IMR-90 (cell line): ENCODE results near the gene OSGEP. TPM values are rescaled to one million over a fixed set of nuclear protein-coding genes. Genes with fewer than 3 reads are reported as not detected.

Experiments used
- ATAC-seq: fragments of 200-7000 bp; cut with Tn5 transposase; 2 replicates; pipeline ENCODE4 v1.9.1; 2020; ENCODE audit warnings: low read depth, mild to moderate bottlenecking, moderate library complexity
- BruUV-seq: library from RNA; stranded (reverse); fragments of 400-500 nt; replicated peaks from 2 replicates; lab custom pipeline; 2021; lab: Mats Ljungman, UMichigan
- CTCF ChIA-PET: fragments of 300-600 bp; formaldehyde crosslinking; extraction: SDS; loops from one replicate; lab custom pipeline; 2021; ENCODE audit warnings: antibody characterized with exemption; lab: Yijun Ruan, JAX
- POLR2A ChIA-PET: fragments of 300-600 bp; sonication (Branson Sonifier 250); formaldehyde crosslinking; loops from one replicate; lab custom pipeline; 2022; ENCODE audit warnings: antibody characterized with exemption; ENCODE audit not compliant: unreplicated experiment; lab: Charles Lee
- DNase-seq: peaks from one replicate; pipeline ENCODE4 v3.0.0; 2013
- H2AFZ ChIP-seq: replicated peaks from 2 replicates; pipeline ENCODE3; 2013; ENCODE audit warnings: low read length, mild to moderate bottlenecking; ENCODE audit not compliant: poor library complexity
- H2AK5ac ChIP-seq: 2 replicates; pipeline ENCODE4 v1.6.1; 2013; ENCODE audit warnings: low read depth, low read length, inconsistent platforms
- H2AK9ac ChIP-seq: replicated peaks from 2 replicates; pipeline ENCODE3; 2013; ENCODE audit warnings: mild to moderate bottlenecking, low read depth, low read length, moderate library complexity; ENCODE audit not compliant: poor library complexity
- H2BK120ac ChIP-seq: 2 replicates; pipeline ENCODE4 v1.6.1; 2013; ENCODE audit warnings: low read depth, low read length, inconsistent platforms
- H2BK15ac ChIP-seq: 3 replicates; pipeline ENCODE4 v1.6.1; 2013; ENCODE audit warnings: low read depth, low read length, inconsistent platforms
- H2BK20ac ChIP-seq: 2 replicates; pipeline ENCODE4 v1.6.1; 2013; ENCODE audit warnings: low read depth, mild to moderate bottlenecking, inconsistent platforms, low read length, moderate library complexity
- H2BK5ac ChIP-seq: 2 replicates; pipeline ENCODE4 v1.6.1; 2013; ENCODE audit warnings: mild to moderate bottlenecking, low read depth, low read length, inconsistent platforms; ENCODE audit not compliant: poor library complexity, severe bottlenecking
- H3K14ac ChIP-seq: replicated peaks from 2 replicates; pipeline ENCODE4 v1.6.1; 2013; ENCODE audit warnings: low read depth, low read length, inconsistent platforms
- H3K18ac ChIP-seq: 2 replicates; pipeline ENCODE4 v1.6.1; 2013; ENCODE audit warnings: low read depth, low read length, control low read depth
- H3K23ac ChIP-seq: 2 replicates; pipeline ENCODE4 v1.6.1; 2013; ENCODE audit warnings: low read depth, low read length, inconsistent platforms
- H3K27ac ChIP-seq: 2 replicates; pipeline ENCODE4 v1.5.1; 2013; ENCODE audit warnings: mild to moderate bottlenecking, control low read depth, low read length; ENCODE audit not compliant: insufficient read depth
- H3K27me3 ChIP-seq: 2 replicates; pipeline ENCODE4 v1.6.1; 2013; ENCODE audit warnings: low read length; ENCODE audit not compliant: control insufficient read depth, insufficient read depth
- H3K36me3 ChIP-seq: 2 replicates; pipeline ENCODE4 v1.6.1; 2013; ENCODE audit warnings: low read length, mixed read lengths; ENCODE audit not compliant: control insufficient read depth, insufficient read depth
- H3K4ac ChIP-seq: 2 replicates; pipeline ENCODE4 v1.6.1; 2013; ENCODE audit warnings: low read depth, low read length, inconsistent platforms
- H3K4me1 ChIP-seq: 2 replicates; pipeline ENCODE4 v1.6.1; 2013; ENCODE audit warnings: low read length, mixed read lengths; ENCODE audit not compliant: control insufficient read depth, insufficient read depth
- H3K4me2 ChIP-seq: 2 replicates; pipeline ENCODE4 v1.6.1; 2013; ENCODE audit warnings: low read depth, mild to moderate bottlenecking, control low read depth, low read length, moderate library complexity
- H3K4me3 ChIP-seq: 2 replicates; pipeline ENCODE4 v1.5.1; 2013; ENCODE audit warnings: low read depth, mild to moderate bottlenecking, control low read depth, low read length, moderate library complexity; ENCODE audit not compliant: insufficient read depth
- H3K56ac ChIP-seq: 2 replicates; pipeline ENCODE4 v1.6.1; 2013; ENCODE audit warnings: low read length, inconsistent platforms; ENCODE audit not compliant: insufficient read depth; ENCODE audit errors: extremely low read depth
- H3K79me1 ChIP-seq, 2 experiments: 2 replicates each; pipeline ENCODE4 v1.6.1; 2013; ENCODE audit warnings: low read length in 2 of 2, inconsistent platforms in 1 of 2, low read depth in 1 of 2
- H3K9ac ChIP-seq: 2 replicates; pipeline ENCODE4 v1.6.1; 2013; ENCODE audit warnings: low read depth, low read length, control low read depth
- H3K9me1 ChIP-seq: 2 replicates; pipeline ENCODE4 v1.6.1; 2013; ENCODE audit warnings: low read length, inconsistent platforms; ENCODE audit not compliant: insufficient read depth
- H3K9me3 ChIP-seq: 2 replicates; pipeline ENCODE4 v1.6.1; 2013; ENCODE audit warnings: low read length; ENCODE audit not compliant: control insufficient read depth, insufficient read depth
- H4K20me1 ChIP-seq: 2 replicates; pipeline ENCODE4 v1.6.1; 2013; ENCODE audit warnings: low read length, inconsistent platforms; ENCODE audit not compliant: insufficient read depth
- H4K5ac ChIP-seq: 2 replicates; pipeline ENCODE4 v1.6.1; 2013; ENCODE audit warnings: mild to moderate bottlenecking, low read depth, low read length, control low read depth
- H4K8ac ChIP-seq, 2 experiments: 2 replicates each; pipeline ENCODE4 v1.6.1; 2013; ENCODE audit warnings: low read depth in 2 of 2, low read length in 2 of 2, control low read depth in 1 of 2, inconsistent platforms in 1 of 2
- H4K91ac ChIP-seq: 2 replicates; pipeline ENCODE4 v1.6.1; 2013; ENCODE audit warnings: low read depth, low read length, inconsistent platforms; ENCODE audit not compliant: insufficient read depth
- BHLHE40 ChIP-seq: fragments of 150-350 bp; IDR thresholded peaks from 2 replicates; pipeline ENCODE4 v1.6.1; 2016; ENCODE audit warnings: mild to moderate bottlenecking, low read depth, low read length
- CEBPB ChIP-seq: IDR thresholded peaks from 2 replicates; pipeline ENCODE4 v1.6.1; 2012; ENCODE audit warnings: low read depth, low read length, improper control_type of control experiment
- CTCF ChIP-seq: conservative IDR thresholded peaks from 2 replicates; pipeline ENCODE4 v1.5.1; 2012; ENCODE audit warnings: mild to moderate bottlenecking, low read depth, low read length, improper control_type of control experiment
- MXI1 ChIP-seq: IDR thresholded peaks from 2 replicates; pipeline ENCODE4 v1.6.1; 2012; ENCODE audit warnings: low read depth, mild to moderate bottlenecking, low read length, moderate library complexity, borderline replicate concordance
- NFE2L2 ChIP-seq: fragments of 150-350 bp; IDR thresholded peaks from 2 replicates; pipeline ENCODE4 v1.6.1; 2016; ENCODE audit warnings: low read depth, mild to moderate bottlenecking, low read length
- RAD21 ChIP-seq: IDR thresholded peaks from 2 replicates; pipeline ENCODE4 v1.6.1; 2012; ENCODE audit warnings: low read length, improper control_type of control experiment
- RCOR1 ChIP-seq: IDR thresholded peaks from 2 replicates; pipeline ENCODE4 v1.6.1; 2012; ENCODE audit warnings: mild to moderate bottlenecking, low read length, improper control_type of control experiment; ENCODE audit not compliant: insufficient replicate concordance
- RFX5 ChIP-seq: IDR thresholded peaks from 2 replicates; pipeline ENCODE4 v1.8.0; 2012; ENCODE audit warnings: low read depth, mild to moderate bottlenecking, low read length, moderate library complexity
- SMC3 ChIP-seq: fragments of 150-350 bp; IDR thresholded peaks from 2 replicates; pipeline ENCODE4 v1.6.1; 2016; ENCODE audit warnings: low read depth, mild to moderate bottlenecking, antibody characterized with exemption, low read length, moderate library complexity
- WGBS, 2 experiments: methylation state at CpG; one replicate each; pipeline versions ENCODE4 v1.1.5 to v1.1.7; 2013; ENCODE audit warnings: missing lambda C conversion rate in 2 of 2; ENCODE audit not compliant: insufficient read length in 1 of 2; ENCODE audit errors: extremely low coverage in 2 of 2; 5-methylcytosine and 5-hydroxymethylcytosine counted together
- dilution Hi-C: fragments of 300-500 bp; cut with HindIII; formaldehyde crosslinking; loops from one replicate; pipeline ENCODE4 v1.14.3; 2018; ENCODE audit warnings: low sequenced_read_pairs; ENCODE audit not compliant: unreplicated experiment
- in situ Hi-C: fragments of 300-500 bp; cut with MboI; formaldehyde crosslinking; loops from 3 replicates; pipeline ENCODE4 v1.14.3; 2019; ENCODE audit warnings: low sequenced_read_pairs, inconsistent platforms, mixed read lengths
- intact Hi-C: fragments of 100-400 bp; cut with micrococcal nuclease; formaldehyde crosslinking; loops from 2 replicates; pipeline ENCODE4 v1.10.0; 2022
- polyA plus RNA-seq, 3 experiments: library from polyadenylated mRNA; depleted of rRNA; stranded (reverse); fragments of >200 nt; gene quantifications; 2 replicates each; pipeline ENCODE4 v1.2.3, GENCODE V29; 2012; ENCODE audit warnings: low replicate concordance in 1 of 3
- total RNA-seq: library from RNA; depleted of rRNA; stranded (reverse); fragments of >200 nt; gene quantifications from 2 replicates; pipeline ENCODE4 v1.2.3, GENCODE V29; 2012
- TF ChIP-seq, protein P1 (sequence below): fragments of 150-350 bp; IDR thresholded peaks from 2 replicates; pipeline ENCODE4 v1.6.1; 2017; ENCODE audit warnings: mild to moderate bottlenecking, antibody characterized with exemption, low read length, low read depth
- TF ChIP-seq, protein P2 (sequence below): fragments of 150-350 bp; IDR thresholded peaks from 2 replicates; pipeline ENCODE4 v1.6.1; 2016; ENCODE audit warnings: low read depth, mild to moderate bottlenecking, low read length, moderate library complexity, borderline replicate concordance

The OSGEP gene
- total and polyA plus RNA-seq, 2 of the 4 experiments (the other 2 are of a cell fraction): 24.7 to 32.4 TPM

DNA sequence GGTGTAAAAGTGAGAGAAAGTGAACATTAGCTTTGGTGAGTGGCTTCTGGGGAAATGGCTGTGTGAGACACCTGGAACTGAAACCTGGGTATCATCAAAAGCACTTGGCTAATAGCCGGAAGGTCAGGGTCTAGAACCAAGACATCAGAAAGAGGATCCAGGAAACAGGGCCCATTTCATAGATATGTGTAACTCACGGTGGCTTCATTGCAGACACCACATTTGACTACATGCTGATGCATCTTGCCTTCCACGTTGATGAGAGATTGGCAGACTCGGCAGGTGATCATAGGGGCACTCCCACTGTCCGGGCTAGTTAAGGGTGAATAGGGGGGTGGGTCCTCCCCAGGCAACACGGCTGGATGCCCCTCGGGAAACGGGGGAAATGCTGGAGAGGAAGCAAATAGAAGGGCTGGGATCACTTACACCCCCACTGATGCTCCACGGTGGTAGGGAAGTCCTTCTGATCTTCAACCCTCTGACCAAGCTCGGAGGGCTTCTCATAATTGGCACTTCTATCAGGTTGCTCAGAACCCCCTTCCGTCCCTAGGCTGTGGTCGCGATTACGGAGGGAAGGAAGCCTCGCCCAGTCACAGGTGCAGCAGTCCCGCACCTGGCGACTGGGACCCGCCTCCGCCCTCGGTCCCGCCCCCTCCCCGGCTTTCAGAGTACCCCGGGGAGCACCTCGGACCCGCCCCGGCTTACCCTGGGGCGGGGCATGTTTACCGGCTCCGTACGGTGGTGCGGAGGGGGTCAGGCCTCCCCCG lies 6.0 kb upstream of the OSGEP start:
- Histone ChIP-seq H3K9ac (peak overlapping the region; percentile 60), H2BK15ac (no peak overlapping the region), H3K18ac (no peak overlapping the region), H3K4ac (peak overlapping the region; percentile 64), H3K79me1 (peaks cover 22 to 37% of the 10 kb centered on the region in 2 experiments), H3K56ac (no peak overlapping the region), H3K9me3 (no peaks in the 10 kb centered on the region), H3K14ac (peak overlapping the region; percentile 65), H4K5ac (no peak overlapping the region), H2BK20ac (no peak overlapping the region), H4K8ac (peak overlapping the region in 1 of 2 experiments; percentile 42; a peak in 1 of 4 replicates), H3K9me1 (peaks cover 10% of the 10 kb centered on the region; the same call in 1 of the 2 replicates), H2AK5ac (peak overlapping the region; percentile 70), H3K4me3 (peak overlapping the region; percentile 53), H2BK5ac (peak overlapping the region; percentile 55), H3K27ac (peak overlapping the region; percentile 54), H3K36me3 (peaks cover 21% of the 10 kb centered on the region), H3K4me2 (peak overlapping the region; percentile 98), H3K27me3 (no peaks in the 10 kb centered on the region), H3K23ac (peak overlapping the region; percentile 94), H4K91ac (peak overlapping the region; percentile 53; the same call in 1 of the 2 replicates), H4K20me1 (0 out of 2 replicates have a peak, but pooled peaks cover 3% of the 10 kb centered on the region), H3K4me1 (0 out of 2 replicates have a peak, but pooled peaks cover 4% of the 10 kb centered on the region), H2AK9ac (peak overlapping the region; percentile 95), H2AFZ (peak overlapping the region; percentile 98), H2BK120ac (no peak overlapping the region)
- BruUV-seq: no TSS peak
- CTCF ChIA-PET: no interaction called here
- in situ Hi-C loops (loop anchor here (25.0 kb wide), 1 partner anchor 627 kb away; the partner anchor contains the start of gene ZNF219), dilution Hi-C loops (no loop called here), intact Hi-C loops (loop anchor here (1.0 kb wide), 2 partner anchors 117 to 223 kb away; partner anchors contain the start of gene PARP2)
- no peak for DNase-seq
- TF ChIP-seq RAD21 (no peak), SMC3 (no peak), RCOR1 (no peak), CEBPB (no peak), MXI1 (no peak), BHLHE40 (no peak), NFE2L2 (no peak), RFX5 (no peak), CTCF (no peak)
- TF ChIP-seq, protein P1, sequence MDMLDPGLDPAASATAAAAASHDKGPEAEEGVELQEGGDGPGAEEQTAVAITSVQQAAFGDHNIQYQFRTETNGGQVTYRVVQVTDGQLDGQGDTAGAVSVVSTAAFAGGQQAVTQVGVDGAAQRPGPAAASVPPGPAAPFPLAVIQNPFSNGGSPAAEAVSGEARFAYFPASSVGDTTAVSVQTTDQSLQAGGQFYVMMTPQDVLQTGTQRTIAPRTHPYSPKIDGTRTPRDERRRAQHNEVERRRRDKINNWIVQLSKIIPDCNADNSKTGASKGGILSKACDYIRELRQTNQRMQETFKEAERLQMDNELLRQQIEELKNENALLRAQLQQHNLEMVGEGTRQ: no peak
- TF ChIP-seq, protein P2, sequence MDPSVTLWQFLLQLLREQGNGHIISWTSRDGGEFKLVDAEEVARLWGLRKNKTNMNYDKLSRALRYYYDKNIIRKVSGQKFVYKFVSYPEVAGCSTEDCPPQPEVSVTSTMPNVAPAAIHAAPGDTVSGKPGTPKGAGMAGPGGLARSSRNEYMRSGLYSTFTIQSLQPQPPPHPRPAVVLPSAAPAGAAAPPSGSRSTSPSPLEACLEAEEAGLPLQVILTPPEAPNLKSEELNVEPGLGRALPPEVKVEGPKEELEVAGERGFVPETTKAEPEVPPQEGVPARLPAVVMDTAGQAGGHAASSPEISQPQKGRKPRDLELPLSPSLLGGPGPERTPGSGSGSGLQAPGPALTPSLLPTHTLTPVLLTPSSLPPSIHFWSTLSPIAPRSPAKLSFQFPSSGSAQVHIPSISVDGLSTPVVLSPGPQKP: no peak
- POLR2A ChIA-PET: interaction anchor here (0.6 to 1.1 kb wide), 2 partner anchors 48 to 221 kb away, joined by 4 to 18 read pairs; no protein-coding TSS in a partner anchor
- ATAC-seq: peak; percentile 9
- 8% methylated on average over 14 of the region's 32 CpGs; no CpG with 5 or more reads in 1 of the 2 experiments for WGBS, 2 experiments
